Esophagus muscularis mucosa (tissue), 4 donors: Measurements from ENCODE around the gene SNX13. TPM values are rescaled to one million over a fixed set of nuclear protein-coding genes. Genes with fewer than 3 reads are reported as not detected.

Experiments
- DNase-seq: peaks from one replicate; pipeline ENCODE4 v3.0.0-alpha.2; 2017; ENCODE audit errors: extremely low spot score
- H3K27ac ChIP-seq, 4 donors: fragments of 200-600 bp; sonication (generic); replicated peaks in 1 of 4; 1 replicate in 3 of 4; 2 replicates in 1 of 4; pipeline ENCODE4 v1.5.1; 2016 to 2019; ENCODE audit warnings: mild to moderate bottlenecking in 1 of 4
- H3K27me3 ChIP-seq, 4 donors: fragments of 200-600 bp; sonication (generic); one replicate each; pipeline versions ENCODE4 v1.5.1 to v1.6.0; 2016 to 2019
- H3K36me3 ChIP-seq, 4 donors: fragments of 200-600 bp; sonication (generic); one replicate each; pipeline ENCODE4 v1.5.1; 2016 to 2019
- H3K4me1 ChIP-seq, 4 donors: fragments of 200-600 bp; sonication (generic); one replicate each; pipeline ENCODE4 v1.5.1; 2016 to 2019
- H3K4me3 ChIP-seq, 4 donors: fragments of 200-600 bp; sonication (generic); 1 replicate in 2 of 4; 2 replicates in 2 of 4; pipeline ENCODE4 v1.5.1; 2016 to 2019; ENCODE audit warnings: mild to moderate bottlenecking in 4 of 4, moderate library complexity in 1 of 4
- H3K9me3 ChIP-seq, 4 donors: fragments of 200-600 bp; sonication (generic); 1 replicate in 3 of 4; 2 replicates in 1 of 4; pipeline ENCODE4 v1.5.1; 2016 to 2019
- EP300 ChIP-seq: sonication (generic); formaldehyde crosslinking; IDR thresholded peaks from one replicate; pipeline ENCODE4 v1.6.1; 2017; ENCODE audit warnings: antibody characterized with exemption
- POLR2A ChIP-seq: fragments of 450-650 bp; IDR thresholded peaks from one replicate; pipeline ENCODE4 v1.6.1; 2017; ENCODE audit warnings: antibody characterized with exemption, moderate library complexity, mild to moderate bottlenecking, low read depth
- POLR2AphosphoS5 ChIP-seq, 2 donors: sonication (generic); formaldehyde crosslinking; IDR thresholded peaks; one replicate each; pipeline ENCODE4 v1.6.1; 2017; ENCODE audit warnings: antibody characterized with exemption in 2 of 2
- WGBS: methylation state at CpG from one replicate; pipeline ENCODE4 v1.1.5; 2018; 5-methylcytosine and 5-hydroxymethylcytosine counted together
- intact Hi-C: fragments of 100-400 bp; cut with DNase I; formaldehyde crosslinking; loops from one replicate; pipeline ENCODE4 v1.15.1; 2023
- total RNA-seq, 4 donors: library from RNA; depleted of rRNA; stranded (reverse); fragments of >200 nt; gene quantifications; one replicate each; pipeline versions ENCODE4 v1.1.0 to v1.2.1, GENCODE V29; 2016
- TF ChIP-seq, protein P1 (sequence below), 3 experiments: fragments of 200-600 bp in 2 of 3; fragments of 450-650 bp in 1 of 3; sonication (generic) in 2 of 3; IDR thresholded peaks; one replicate each; pipeline ENCODE4 v1.5.1; 2017 to 2019; ENCODE audit warnings: antibody characterized with exemption in 3 of 3, mild to moderate bottlenecking in 2 of 3, moderate library complexity in 1 of 3

Gene SNX13
- total RNA-seq, 4 donors from 2014 or later, result 37.9 to 51.8 (median 43.9) TPM

GRCh38 chr7:17942231-17942630 is 1.9 kb upstream of the SNX13 start:
- DNase-seq, result no peak
- no peaks in the 10 kb centered on the region for H3K36me3 ChIP-seq
- TF ChIP-seq POLR2AphosphoS5 (IDR thresholded peaks at IDR 0.05), result no peak
- H3K9me3 ChIP-seq, result no peaks in the 10 kb centered on the region
- no peak overlapping the region for H3K27ac ChIP-seq
- 100% methylated on average over 1 of the region's 1 CpG for WGBS
- H3K27me3 ChIP-seq, result no peaks in the 10 kb centered on the region
- H3K4me3 ChIP-seq, result no peak overlapping the region
- intact Hi-C loops, result no loop called here
- H3K4me1 ChIP-seq, result peaks cover 16 to 29% (median 26%) of the 10 kb centered on the region in 4 donors

DNA sequence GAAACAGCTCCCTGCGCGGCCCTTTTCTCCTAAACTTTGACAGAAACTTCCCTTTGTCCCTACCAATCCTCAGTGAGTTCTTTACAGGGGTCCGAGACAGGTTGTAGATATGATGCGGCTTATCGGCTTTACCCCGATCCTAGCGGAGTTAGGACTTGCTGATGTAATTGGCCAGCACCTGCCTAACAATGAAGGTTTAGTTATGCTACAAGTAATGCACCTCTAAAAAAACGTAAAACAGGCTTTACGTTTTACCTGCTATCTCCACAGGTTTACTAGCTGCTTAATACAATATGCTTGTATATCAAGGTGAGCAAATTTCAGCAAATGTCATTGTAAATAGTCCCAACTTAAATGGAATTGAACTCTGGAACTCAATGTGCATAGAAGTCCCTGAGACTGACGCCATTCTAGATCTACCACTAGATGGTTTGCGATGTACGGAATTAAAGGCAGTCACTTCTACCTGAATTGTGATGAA is 697 bp upstream of the SNX13 start:
- no peak for DNase-seq
- peak overlapping the region; percentile 91 to 97 (median 95) for H3K27ac ChIP-seq
- intact Hi-C loops, result no loop called here
- H3K4me1 ChIP-seq, result peaks cover 23 to 39% (median 37%) of the 10 kb centered on the region in 4 donors
- no peaks in the 10 kb centered on the region for H3K9me3 ChIP-seq
- 18% methylated on average over 12 of the region's 12 CpGs for WGBS
- H3K27me3 ChIP-seq, result no peaks in the 10 kb centered on the region
- peak overlapping the region; percentile 67 to 97 (median 84) for H3K4me3 ChIP-seq
- no peaks in the 10 kb centered on the region for H3K36me3 ChIP-seq
- TF ChIP-seq POLR2A, result no peak
- TF ChIP-seq, protein P1, sequence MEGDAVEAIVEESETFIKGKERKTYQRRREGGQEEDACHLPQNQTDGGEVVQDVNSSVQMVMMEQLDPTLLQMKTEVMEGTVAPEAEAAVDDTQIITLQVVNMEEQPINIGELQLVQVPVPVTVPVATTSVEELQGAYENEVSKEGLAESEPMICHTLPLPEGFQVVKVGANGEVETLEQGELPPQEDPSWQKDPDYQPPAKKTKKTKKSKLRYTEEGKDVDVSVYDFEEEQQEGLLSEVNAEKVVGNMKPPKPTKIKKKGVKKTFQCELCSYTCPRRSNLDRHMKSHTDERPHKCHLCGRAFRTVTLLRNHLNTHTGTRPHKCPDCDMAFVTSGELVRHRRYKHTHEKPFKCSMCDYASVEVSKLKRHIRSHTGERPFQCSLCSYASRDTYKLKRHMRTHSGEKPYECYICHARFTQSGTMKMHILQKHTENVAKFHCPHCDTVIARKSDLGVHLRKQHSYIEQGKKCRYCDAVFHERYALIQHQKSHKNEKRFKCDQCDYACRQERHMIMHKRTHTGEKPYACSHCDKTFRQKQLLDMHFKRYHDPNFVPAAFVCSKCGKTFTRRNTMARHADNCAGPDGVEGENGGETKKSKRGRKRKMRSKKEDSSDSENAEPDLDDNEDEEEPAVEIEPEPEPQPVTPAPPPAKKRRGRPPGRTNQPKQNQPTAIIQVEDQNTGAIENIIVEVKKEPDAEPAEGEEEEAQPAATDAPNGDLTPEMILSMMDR (IDR thresholded peaks at IDR 0.05), result no peak
- no peak for TF ChIP-seq POLR2AphosphoS5 (IDR thresholded peaks at IDR 0.05)

- Histone ChIP-seq H3K4me3 (peak overlapping the region; percentile 67 to 97 (median 84)), H3K27me3 (no peaks in the 10 kb centered on the region), H3K36me3 (no peaks in the 10 kb centered on the region), H3K9me3 (no peaks in the 10 kb centered on the region), H3K4me1 (peaks cover 25 to 47% (median 46%) of the 10 kb centered on the region in 4 donors), H3K27ac (peak overlapping the region; percentile 91 to 97 (median 95))
- TF ChIP-seq, protein P1 (IDR thresholded peaks at IDR 0.05), result no peak
- intact Hi-C loops, result no loop called here
- no peak for DNase-seq
- under 1% methylated on average over 27 of the region's 29 CpGs for WGBS
Measured at GRCh38 chr7:17939606-17940301, 540 bp downstream of the SNX13 start.

- H3K27ac ChIP-seq, result peak overlapping the region; percentile 91 to 97 (median 95)
- intact Hi-C loops, result no loop called here
- H3K4me1 ChIP-seq, result peaks cover 31 to 53% (median 49%) of the 10 kb centered on the region in 4 donors
- no peaks in the 10 kb centered on the region for H3K27me3 ChIP-seq
- H3K9me3 ChIP-seq, result no peaks in the 10 kb centered on the region
- 7% methylated on average over 6 of the region's 6 CpGs for WGBS
- DNase-seq, result no peak
- no peaks in the 10 kb centered on the region for H3K36me3 ChIP-seq
- TF ChIP-seq POLR2A, result no peak
- TF ChIP-seq POLR2AphosphoS5 (IDR thresholded peaks at IDR 0.05), result no peak
- TF ChIP-seq, protein P1 (IDR thresholded peaks at IDR 0.05), result no peak
- TF ChIP-seq EP300, result no peak
- peak overlapping the region; percentile 67 to 97 (median 84) for H3K4me3 ChIP-seq
Measured at GRCh38 chr7:17939211-17939605, 1.1 kb downstream of the SNX13 start.

- H3K27ac ChIP-seq, result peak overlapping the region in 1 of 4 donors; percentile 93
- DNase-seq, result no peak
- TF ChIP-seq POLR2A (no peak), EP300 (no peak), POLR2AphosphoS5 (IDR thresholded peaks at IDR 0.05) (no peak)
- TF ChIP-seq, protein P1 (IDR thresholded peaks at IDR 0.05), result no peak
- no peaks in the 10 kb centered on the region for H3K27me3 ChIP-seq
- 96% methylated on average over 2 of the region's 2 CpGs for WGBS
- peak overlapping the region in 3 of 4 donors; percentile 75 to 97 (median 94) for H3K4me3 ChIP-seq
- peaks cover 38 to 62% (median 58%) of the 10 kb centered on the region in 4 donors for H3K4me1 ChIP-seq
- H3K36me3 ChIP-seq, result no peaks in the 10 kb centered on the region
- H3K9me3 ChIP-seq, result no peaks in the 10 kb centered on the region
- intact Hi-C loops, result no loop called here
Measured at GRCh38 chr7:17937506-17938120, 2.7 kb downstream of the SNX13 start.
